ENCODE data around the gene APBB2.
"Not testable (repeated sequence)": the region's sequence is repeated elsewhere in the genome, so short reads cannot be mapped to it uniquely, and the experiment has no call there.

APBB2 gene

DNA sequence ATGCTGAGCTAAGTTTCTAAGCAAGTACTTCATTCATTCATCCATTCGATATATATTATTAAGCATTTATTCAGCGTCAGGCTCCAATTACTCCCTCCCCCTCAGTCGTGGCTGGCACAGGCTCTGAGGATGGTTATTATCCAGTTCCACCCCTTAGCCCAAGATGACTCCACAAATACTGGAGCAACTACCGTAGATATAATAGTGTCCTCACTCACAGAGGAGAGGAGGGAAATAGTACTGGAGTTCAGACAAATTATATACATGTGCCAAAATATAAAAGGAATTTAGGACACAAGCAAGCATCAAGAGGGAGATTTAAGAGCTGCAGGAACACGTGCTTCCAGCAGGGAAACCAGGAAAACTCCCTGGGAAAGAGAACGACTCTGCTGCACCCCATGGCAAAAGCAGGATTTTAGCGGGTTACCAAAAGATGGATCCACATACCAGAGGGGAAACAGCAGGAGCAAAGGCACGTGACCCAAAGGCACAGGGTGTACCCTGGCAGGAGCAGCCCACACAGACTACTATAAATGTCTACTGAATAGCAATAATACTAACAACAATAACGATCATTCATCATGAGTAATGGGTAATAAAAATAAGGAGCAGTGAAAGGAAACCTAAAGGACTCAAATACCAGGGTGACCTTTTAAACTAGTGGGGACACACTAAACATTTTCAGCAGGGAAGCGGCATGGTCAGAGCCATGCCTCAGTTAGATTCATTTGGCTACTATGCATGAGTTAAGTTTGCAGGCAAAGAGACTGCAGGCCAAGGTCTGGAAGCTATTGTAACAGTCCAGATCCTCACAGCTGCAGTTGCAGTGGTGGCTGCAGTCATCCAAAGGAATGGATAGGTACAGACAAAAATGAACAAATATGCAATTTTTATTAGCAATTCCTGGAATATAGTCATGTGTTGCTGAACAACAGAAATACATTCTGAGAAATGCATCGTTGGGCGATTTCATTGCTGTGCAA lies 153.7 kb downstream of the APBB2 start:
- no peak for DNase-seq

DNA sequence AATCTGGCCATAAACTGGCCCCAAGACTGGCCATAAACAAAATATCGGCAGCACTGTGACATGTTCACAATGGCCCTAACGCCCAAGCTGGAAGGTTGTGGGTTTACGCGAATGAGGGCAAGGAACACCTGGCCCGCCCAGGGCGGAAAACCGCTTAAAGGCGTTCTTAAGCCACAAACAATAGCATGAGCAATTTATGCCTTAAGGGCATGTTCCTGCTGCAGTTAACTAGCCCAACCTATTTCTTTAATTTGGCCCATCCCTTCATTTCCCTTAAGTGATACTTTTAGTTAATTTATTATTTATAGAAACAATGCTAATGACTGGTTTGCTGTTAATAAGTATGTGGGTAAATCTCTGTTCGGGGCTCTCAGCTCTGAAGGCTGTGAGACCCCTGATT lies 154.9 kb downstream of the APBB2 start:
- DNase-seq: not testable (repeated sequence)

DNA sequence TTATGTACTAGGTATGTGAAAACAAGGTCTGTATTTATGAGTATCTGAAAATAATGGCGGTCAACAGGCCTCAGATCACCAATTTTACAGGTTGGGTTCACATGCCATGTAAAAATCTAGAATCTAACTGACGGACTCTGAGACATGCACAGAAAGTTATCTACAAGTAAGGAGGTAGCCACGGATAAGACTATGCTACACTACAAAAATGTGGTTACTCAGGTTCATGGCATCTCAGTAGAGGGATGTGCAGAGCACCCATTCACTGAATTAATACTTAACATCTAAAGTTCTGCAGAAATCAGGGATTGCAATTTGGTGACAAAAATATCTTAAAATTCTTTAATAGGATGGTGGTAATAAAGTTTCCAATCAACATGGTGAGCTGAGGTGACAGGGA lies 155.9 kb downstream of the APBB2 start:
- no peak for DNase-seq

DNA sequence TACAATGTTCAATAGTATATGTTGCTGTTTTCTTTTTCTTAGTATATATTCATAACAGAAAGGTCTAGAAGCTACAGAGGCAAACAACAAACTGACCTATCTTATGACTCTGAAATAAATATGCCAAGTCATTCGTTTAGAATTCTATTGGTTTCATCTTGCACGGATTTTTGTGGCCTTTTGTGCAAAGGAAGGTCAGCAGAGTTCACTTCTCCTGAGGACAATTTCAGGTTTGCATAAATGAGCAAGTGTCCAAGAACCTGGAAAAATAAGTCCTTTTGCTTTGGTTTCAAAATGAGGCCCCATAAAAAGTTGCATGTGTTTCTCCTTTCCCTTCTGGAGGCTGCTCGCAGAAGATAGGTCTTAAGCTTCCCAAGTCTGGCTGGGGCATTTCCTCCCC lies 156.9 kb downstream of the APBB2 start:
- no peak for DNase-seq

DNA sequence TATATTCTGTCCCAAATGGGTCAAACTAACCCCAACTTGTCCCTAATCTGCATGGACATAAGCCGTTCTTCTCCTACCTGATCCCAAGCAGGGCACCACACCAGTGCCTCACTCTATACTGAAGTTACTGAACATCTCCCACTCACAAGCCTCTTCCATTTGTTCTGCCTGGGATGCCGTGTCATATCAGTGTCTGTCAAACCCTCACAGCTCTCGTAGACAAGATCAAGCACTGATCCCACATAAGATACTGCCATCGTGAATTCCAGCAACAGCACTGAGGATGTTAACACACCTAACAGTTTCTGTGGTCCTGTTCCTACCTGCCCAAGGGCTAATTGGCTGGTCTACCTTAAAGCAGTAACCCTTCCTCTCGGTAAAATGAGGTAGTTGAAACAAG lies 162.1 kb downstream of the APBB2 start:
- DNase-seq: no peak

DNA sequence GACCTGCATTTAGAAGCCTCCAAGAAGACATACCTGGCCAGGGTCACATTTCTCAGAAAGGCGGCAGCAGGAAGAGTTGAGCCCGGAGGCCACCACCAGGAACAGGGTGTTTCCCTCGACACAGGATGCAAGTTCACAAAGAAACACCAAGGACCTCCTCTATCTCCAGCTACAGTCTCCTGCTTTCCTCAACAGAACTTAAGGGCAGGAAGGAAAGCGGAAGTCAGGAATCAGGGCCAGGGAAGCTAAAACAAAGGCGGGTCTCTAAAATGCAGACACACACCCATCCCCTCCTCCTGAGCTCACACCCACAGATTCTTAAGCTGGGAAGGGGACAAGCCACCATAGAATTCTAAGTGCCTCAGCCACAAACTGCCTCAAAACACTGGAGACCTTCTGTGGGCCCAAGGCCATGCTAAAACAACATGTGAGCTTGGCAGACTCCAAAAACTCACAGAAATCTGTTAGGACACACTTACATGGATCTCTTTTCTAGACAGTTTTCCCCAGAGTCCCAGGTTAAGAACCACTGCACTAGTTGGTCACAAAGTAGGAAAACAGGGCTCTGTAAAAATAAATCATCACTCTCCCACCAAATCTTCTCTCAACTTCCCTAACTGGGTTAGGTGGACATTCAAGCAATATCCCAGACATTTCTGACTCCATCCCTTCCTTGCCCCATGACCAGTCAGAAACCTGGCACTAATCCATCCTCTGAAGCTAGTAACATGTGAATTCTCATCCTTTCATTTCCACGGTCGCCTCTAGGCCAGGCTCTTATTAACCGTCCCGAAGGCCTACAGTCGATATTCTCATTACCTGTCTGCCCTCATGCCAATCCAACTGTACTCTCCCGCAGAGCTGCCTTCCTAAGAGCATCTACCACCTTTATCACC lies 163.2 kb downstream of the APBB2 start:
- no peak for DNase-seq

DNA sequence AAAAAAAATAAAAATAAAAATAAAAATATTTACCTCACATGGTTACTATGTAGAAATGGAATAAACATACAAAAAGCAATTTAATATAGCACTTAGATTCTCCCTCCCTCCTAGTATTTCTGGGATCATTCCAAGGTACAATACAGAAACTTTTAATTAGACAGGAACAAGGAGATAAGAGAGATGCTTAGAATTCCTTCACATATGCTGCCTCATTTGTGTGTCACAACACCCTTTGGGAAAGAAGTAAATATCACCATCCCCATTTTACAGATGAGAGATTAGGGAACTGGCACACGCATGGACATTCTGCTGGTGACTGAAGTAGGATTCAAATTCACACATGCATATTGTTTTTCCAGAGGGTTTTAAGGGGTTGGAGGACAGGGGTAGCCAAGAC lies 164.2 kb downstream of the APBB2 start:
- no peak for DNase-seq

DNA sequence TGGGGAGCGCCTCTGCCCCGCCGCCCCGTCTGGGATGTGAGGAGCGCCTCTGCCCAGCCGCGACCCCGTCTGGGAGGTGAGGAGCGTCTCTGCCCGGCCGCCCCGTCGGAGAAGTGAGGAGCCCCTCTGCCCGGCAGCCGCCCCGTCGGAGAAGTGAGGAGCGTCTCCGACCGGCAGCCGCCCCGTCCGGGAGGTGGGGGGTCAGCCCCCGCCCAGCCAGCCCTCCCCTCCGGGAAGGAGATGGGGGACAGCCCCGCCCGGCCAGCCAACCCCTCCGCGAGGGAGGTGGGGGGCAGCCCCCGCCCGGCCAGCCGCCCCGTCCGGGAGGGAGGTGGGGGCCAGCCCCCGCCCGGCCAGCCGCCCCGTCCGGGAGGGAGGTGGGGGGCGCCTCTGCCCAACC lies 165.2 kb downstream of the APBB2 start:
- not testable (repeated sequence) for DNase-seq

DNA sequence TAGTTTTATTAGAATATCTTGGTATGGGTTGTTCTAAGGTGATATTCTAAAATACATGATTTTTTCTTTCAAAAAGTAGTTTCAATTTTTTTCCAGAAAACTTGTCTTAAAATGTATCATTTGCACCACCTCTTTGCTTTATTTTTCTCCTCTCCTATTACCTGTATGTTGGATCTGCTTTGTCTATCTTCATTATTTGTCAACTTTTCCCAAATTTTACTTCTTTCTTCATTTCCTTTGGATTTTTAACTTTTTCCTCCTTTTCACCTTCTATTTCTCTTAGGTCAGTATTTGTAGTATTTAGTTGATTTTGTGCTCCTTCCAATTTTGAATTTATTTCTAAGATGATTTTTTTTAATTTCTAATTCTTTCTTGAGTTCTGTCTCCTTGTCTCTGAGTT lies 169.6 kb downstream of the APBB2 start:
- DNase-seq: no peak

DNA sequence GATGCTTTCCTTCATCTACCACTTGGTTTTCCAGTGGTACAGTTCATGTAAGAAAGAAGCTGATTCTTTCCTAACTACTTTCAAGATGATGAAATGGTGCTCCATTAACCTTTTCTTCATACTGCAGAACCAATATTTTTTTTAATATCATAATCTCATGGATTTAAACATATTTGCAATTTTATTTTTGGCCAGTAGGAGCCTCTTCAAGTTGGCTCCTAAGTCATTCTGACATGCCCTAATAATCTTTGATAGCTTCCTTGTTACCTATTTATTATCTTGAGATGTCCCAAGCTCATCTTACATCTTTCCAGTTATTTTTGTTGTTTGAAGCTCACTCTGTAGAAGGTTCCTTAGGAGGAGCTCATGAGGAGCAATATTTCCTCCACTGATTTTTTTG lies 170.2 kb downstream of the APBB2 start:
- no peak for DNase-seq

DNA sequence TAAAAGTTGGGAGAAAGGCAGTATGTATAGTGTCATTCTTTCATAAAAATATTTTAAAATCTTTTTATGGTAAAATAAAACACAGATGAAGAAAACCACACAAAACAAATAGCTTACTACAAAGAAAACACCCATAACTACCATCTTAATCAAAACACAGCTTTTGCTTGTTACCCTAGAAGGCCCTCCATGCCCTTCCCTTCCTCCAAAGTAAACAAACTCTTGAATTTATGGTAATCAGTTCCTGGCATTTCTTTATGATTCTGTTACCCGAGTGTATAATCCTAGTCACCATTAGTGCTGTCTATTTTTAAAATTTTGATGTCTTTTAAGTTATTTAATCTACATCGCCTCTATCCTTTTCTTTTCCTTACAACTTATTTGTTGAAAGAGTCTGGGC lies 170.9 kb downstream of the APBB2 start:
- no peak for DNase-seq

DNA sequence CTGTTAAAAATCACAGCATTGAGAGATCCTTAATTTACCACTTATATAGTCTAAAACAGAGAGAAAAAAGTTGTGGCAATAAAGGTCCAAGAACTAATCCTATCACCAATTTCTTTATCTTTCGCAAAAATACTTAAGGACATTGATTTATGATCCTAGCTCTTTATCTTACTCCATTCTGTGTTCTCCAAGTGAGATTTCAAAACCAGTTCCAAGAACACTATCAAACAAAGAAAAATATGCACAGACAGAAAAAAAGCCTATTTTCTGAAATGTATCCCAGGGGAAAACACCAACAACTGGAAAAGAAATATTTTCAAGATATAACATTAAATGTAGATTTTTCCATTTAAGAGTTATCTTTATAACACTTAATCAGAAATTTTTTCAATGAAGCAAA lies 172.8 kb downstream of the APBB2 start:
- no peak for DNase-seq

DNA sequence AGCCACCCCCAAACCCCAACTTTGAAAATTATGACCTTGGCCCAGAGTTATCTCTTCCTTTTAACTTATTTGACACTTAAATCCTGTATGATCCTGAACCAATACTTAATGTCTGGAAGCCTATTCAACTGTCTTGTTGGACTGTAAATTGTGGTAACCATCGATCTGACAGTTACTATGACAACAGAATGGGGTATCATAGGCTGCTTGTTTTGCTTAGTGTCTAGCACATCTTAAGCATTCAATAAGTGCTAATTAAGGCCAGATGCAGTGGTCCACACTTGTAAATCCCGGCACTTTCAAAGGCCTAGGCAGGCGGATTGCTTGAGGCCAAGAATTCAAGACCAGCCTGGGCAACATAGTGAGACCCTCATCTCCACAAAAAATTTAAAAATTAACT lies 175.0 kb downstream of the APBB2 start:
- no peak for DNase-seq

DNA sequence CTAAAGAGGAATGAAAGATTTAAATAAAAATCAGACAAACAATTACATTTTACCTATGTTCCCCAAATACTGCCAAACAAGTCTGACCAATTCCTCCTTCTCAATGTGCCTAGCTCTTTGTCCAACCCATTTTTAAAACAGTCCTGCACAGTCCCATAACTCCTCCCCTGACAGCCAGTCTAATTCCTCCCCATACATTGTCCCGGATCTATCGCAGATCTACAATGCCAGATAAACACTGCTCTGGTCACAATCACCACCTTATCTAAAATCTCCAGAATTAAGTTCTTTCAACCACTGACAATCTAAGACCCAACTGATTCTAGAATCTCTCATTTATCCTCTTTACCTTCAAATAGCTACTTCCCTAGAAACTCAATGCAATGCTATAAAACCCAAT lies 176.0 kb downstream of the APBB2 start:
- DNase-seq: no peak

DNA sequence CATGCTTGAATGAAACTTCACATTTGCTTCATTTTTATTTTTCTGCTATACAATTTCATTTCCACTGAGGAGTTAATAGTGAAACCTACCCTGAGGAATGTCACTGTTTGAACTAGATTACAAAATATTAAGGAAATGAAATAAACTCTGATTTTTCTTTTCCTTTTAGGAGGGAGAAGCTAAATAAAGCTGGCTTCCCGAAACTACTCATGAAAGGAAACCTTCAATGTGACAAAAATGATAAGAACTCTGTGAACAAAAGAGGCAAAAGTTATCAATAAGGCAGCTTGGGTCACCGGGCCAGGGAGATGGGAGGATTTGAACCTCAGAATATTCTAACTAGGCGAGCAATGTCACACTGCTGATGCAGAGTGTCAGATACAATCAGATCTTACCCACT lies 185.2 kb downstream of the APBB2 start:
- DNase-seq: no peak

DNA sequence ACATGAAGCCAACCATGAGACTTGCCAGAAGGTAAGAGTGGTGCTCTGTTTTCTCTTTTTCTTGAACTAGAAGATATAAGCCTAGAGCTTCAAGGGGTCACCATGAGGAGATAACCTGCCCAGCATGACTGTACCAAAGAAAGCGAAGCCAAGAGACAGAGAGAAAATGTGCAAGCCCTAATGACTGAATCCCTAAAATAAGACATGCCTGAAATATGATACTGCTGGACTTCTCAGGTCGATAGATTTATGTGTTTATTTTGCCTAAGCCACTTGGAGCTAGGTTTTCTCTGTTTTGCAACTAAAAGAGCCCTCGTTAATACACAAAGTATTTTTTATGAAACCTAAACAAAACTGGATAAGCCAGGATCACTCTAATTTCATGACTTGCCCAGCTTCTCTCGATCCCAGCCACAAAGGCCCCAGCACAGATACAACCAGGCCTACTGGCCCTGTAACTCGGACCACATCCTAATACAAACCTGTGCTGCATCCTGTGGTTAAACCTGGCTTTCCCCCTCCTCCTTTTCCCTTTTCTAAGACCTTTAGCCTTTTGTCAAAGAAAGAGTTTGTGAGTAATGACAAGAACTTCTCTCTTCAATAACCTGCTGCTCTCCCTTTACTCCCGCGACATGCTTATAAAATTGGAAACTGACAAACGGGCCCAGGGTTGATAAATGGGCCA lies 185.8 kb downstream of the APBB2 start:
- no peak for DNase-seq

DNA sequence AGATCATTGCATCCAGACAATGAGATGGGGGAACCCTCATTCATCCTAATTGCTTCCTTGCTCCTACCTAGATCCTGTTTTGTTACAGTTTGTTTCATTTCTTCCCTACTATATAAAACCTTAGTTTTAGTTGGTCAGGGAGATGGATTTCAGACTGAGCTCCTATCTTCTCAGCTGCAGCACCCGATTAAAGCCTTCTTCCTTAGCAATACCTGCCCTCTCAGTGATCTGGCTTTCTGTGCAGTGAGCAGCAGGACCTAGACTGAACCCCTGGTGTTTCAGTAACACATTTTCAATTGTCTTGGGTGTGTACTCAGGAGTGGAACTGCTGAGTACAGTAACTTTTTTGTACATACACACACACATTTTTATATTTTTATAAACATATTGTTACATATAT lies 187.4 kb downstream of the APBB2 start:
- no peak for DNase-seq

DNA sequence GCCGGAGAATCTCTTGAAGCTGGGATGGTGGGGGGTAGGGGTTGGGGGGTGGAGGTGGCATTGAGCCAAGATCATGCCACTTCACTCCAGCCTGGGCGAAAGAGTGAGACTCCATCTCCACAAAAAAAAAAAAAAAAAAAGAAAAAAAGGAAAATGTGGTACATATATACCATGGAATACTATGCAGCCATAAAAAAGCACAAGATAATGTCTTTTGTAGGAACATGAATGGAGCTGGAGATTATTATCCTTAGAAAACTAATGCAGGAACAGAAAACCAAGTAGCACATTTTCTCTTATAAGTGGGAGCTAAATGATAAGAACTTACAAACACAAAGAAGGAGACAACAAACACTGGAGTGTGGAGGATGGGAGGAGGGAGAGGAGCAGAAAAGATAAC lies 188.5 kb downstream of the APBB2 start:
- no peak for DNase-seq

DNA sequence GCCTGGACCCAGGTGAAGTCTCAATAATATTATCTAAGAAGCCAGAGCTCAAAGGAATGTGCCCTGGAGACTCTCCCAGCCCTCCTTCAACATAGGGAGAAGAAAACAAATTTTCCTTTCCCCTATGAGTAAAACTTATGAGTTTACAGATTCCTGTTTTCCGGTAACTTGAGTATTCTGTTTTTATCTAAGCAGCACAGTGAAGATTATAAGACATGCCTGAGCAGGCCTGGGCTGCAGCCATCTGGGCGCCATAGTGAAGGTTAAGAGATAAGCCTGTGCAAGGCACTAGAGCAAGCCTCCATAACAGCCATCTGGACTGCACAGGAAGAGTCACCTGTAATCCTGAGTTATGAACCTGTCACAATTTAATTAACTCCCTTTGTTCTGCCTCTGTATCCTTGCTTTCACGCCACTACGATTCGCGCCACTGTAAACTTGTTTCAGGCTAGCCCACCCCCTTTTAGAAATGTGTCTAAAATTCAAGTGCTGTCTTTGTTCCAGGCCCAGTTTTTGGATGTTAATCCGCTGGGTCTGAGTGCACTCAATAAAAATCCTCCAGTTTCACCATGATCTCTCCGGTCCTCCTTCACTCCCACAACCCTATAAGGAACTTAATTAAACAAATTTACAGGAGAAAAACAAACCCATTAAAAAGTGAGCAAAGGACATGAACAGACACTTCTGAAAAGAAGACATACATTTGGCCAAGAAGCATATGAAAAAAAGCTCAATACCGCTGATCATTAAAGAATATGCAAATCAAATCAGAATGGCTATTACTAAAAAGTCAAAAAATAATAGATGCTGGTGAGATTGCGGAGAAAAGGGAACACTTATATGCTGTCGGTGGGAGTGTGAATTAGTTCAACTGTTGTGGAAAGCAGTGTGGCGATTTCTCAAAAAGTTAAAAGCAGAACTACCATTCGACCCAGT lies 189.5 kb downstream of the APBB2 start:
- no peak for DNase-seq

DNA sequence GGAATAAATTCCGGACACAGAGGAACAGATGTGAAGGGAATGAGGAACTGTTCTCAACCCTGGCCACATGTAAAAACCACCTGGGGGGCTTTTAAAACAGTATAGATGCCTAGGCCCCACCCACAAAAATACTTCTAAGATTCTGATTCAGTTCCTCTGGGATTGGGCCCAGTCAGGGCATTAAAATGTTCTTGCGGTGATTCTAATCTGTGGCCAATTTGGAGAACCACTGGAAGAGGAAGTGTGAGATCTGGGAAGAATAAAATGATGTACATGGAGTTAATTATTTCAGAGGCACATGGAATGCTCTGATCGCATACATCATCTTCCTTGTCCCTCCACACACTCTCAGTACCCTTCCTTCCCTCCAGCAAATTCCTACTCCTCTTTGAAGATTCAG lies 192.2 kb downstream of the APBB2 start:
- DNase-seq: no peak

DNA sequence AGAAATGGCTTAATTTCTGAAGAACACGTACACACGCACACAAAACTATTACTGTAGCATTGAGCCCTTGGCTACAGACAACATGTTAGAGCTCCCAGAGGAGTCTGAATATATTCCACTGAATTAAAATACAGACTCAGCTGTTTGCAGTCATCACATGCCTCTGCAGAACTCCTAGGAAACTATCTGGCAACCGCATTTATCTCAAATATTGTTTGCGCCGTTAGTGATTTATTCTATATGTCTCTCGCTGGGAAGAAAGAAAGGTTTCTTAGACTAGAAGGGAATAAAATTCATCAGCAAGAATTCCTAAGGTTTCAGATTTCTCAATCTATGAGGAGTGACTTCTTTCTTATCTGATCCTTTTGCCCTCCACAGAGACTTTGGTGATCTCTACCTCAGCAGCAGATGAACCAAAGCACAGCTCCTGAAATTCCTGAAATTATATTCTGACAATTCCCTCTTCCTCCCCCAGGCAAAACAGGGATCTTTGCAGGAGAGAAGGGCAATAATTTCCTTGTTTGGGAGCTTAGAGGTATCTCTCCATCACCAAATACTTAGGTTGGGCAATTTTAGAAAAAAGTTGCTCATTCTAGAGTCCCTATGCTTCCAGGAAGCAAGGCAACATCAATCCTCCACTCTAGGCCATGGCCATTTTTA lies 199.2 kb downstream of the APBB2 start:
- DNase-seq: no peak
